HG03575 (cell line): ENCODE results near the gene ST3GAL3.
"Not testable (repeated sequence)": the region's sequence is repeated elsewhere in the genome, so short reads cannot be mapped to it uniquely, and the experiment has no call there.

Experiments used
- ATAC-seq: cut with Tn5 transposase; IDR thresholded peaks from one replicate; pipeline ENCODE4 v1.9.1; 2021; ENCODE audit not compliant: unreplicated experiment, insufficient number of reproducible peaks, low FRiP score; ENCODE audit errors: extremely low read depth

Gene ST3GAL3

GRCh38 chr1:43776043-43776761 is 68.9 kb downstream of the ST3GAL3 start:
- no peak for ATAC-seq

GRCh38 chr1:43777916-43778315 is 70.6 kb downstream of the ST3GAL3 start:
- ATAC-seq: not testable (repeated sequence)

- no peak for ATAC-seq
Observed at GRCh38 chr1:43779266-43779665, 71.9 kb downstream of the ST3GAL3 start.

- no peak for ATAC-seq
Observed at GRCh38 chr1:43779805-43780403, 72.6 kb downstream of the ST3GAL3 start.

GRCh38 chr1:43781574-43781973 is 74.2 kb downstream of the ST3GAL3 start:
- ATAC-seq: no peak

- no peak for ATAC-seq
Observed at GRCh38 chr1:43783096-43783670, 75.8 kb downstream of the ST3GAL3 start.

GRCh38 chr1:43783671-43784205 is 76.4 kb downstream of the ST3GAL3 start:
- no peak for ATAC-seq

- ATAC-seq: no peak
Observed at GRCh38 chr1:43786201-43786958, 79.0 kb downstream of the ST3GAL3 start.

- no peak for ATAC-seq
Observed at GRCh38 chr1:43786960-43787359, 79.6 kb downstream of the ST3GAL3 start.

- no peak for ATAC-seq
Observed at GRCh38 chr1:43789604-43790550, 82.5 kb downstream of the ST3GAL3 start.

- ATAC-seq: no peak
Observed at GRCh38 chr1:43791243-43791642, 83.9 kb downstream of the ST3GAL3 start.

- ATAC-seq: no peak
Observed at GRCh38 chr1:43796111-43796581, 88.8 kb downstream of the ST3GAL3 start.

GRCh38 chr1:43797891-43798290 is 90.6 kb downstream of the ST3GAL3 start:
- ATAC-seq: no peak

GRCh38 chr1:43799656-43800635 is 92.6 kb downstream of the ST3GAL3 start:
- no peak for ATAC-seq

- no peak for ATAC-seq
Observed at GRCh38 chr1:43800771-43801170, 93.4 kb downstream of the ST3GAL3 start.

- no peak for ATAC-seq
Observed at GRCh38 chr1:43801203-43801602, 93.9 kb downstream of the ST3GAL3 start.

- no peak for ATAC-seq
Observed at GRCh38 chr1:43802356-43802980, 95.1 kb downstream of the ST3GAL3 start.
